T-helper 1 cell treated with Interleukin-12 subunit alpha and Interleukin-12 subunit beta and Interleukin-4 antibody, amounts not matched to agents 30 ng/mL and 1 ng/mL, for 36 hours (primary cell): ENCODE data around the gene COTL1. TPM values are rescaled to one million over a fixed set of nuclear protein-coding genes. Genes with fewer than 3 reads are reported as not detected.

ENCODE experiments used
- intact Hi-C: fragments of 100-400 bp; cut with micrococcal nuclease; formaldehyde crosslinking; loops from one replicate; pipeline ENCODE4 v1.15.1; 2024
- total RNA-seq: library from RNA; stranded (reverse); gene quantifications from 2 replicates; pipeline ENCODE4 v1.2.3, GENCODE V29; 2022

Gene COTL1
- total RNA-seq, 1 donor from 2014 or later = 777 TPM

DNA sequence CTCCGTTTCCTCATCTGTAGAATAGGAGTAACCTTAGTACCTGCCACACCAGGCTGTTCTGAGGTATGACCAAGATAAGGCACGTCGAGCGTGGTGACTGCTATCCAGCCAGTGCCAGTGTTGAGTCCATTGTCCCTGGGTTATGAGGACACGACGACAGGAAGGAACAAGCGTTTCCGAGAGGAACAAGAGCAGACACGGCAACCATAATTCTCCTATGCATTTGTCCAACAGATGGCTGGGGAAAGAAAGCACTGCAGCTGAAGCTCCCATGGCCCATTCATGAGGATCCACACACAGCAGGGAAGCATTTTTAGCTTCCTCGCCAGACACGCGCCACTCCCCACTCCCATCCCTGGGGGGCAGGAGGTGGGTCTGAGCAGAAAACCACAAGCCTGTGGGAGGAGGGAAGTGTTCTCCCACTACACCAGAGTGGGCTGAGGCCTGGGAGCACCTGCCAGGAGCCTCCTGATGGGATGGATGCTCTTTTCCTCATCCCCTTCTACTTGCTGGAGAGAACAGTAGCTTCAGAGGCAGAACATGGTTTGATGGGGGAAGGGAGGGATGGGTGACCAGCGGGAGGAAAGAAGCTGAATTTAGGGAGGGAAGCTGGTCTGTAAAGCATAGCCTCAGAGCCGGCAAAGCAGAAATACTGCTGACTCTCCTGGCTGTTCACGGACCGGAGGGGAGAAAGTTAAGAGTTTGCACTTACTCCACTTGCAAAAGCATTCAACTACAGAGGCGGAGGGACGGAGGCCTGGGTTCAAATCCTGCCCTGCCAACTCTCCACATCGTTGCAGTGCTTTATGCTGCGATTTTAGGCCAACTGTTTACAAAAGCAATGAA, 2.7 kb downstream of the COTL1 start:
- intact Hi-C loops = no loop called here

DNA sequence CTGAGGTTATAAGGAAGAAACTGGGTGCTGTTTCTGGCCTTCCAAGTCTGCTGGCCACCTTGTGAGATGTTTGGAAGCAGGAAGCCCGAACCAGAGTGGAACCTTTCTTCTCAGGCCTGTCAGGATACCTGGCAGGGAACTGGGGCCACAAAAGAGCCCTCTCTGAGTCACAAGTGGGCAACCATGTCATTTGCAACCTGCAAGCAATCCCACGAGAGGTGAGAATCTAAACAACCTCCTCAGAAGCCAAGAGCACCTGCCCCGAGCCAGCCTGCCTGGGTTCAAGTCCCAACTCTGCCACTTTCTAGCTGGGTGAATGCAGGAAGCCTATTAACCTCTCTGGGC, 3.3 kb downstream of the COTL1 start:
- intact Hi-C loops = no loop called here

- intact Hi-C loops = no loop called here
These were observed 3.8 kb downstream of the COTL1 start for GRCh38 chr16:84614073-84614459.

DNA sequence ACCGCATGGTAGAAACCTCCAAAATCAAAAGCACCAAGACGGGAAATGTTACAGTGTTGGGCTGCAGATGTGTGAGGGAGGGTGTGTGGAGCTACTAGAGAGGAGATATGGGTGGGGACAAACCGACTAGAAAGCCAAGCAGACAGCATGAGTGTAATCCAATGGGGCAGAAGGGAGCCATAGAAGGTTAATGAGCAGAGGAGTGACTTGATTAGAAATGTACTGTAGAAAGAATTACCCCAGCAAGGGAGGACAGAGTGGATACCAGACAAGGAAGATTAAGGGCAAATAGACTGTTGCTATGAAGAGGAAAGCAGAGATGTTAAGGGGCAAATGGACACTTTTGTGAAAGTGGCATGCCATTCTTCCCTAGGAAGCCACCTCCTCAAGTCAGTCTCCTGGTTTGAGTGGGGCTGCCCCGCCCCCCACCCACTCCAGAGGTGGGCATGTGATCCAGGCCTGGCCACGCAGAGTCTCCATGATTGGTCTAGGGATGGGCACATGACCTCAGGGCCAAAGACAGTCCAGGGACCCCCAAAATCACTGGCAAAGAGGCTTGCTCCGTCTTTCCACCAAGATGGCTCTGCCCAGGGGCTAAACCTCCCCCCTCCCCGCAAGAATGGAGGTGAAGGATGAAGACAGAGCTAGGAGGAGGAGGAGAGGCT, 4.3 kb downstream of the COTL1 start:
- intact Hi-C loops = no loop called here

DNA sequence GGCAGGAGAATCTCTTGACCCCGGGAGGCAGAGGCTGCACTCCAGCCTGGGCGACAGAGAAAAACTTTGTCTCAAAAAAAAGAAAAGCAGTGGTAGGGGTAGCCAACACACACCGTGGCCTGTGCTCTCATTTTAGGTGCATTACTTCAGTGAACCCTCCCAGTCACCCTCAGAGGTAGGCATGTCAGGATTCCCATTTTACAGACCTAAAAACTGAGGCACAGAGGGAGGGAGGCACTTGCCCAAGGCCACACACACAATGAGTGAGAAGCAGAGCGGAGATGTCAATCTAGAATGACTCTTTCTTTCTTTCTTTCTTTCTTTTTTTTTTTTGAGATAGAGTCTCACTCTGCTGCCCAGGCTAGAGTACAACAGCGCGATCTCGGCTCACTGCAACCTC, 5.2 kb downstream of the COTL1 start:
- intact Hi-C loops = no loop called here

DNA sequence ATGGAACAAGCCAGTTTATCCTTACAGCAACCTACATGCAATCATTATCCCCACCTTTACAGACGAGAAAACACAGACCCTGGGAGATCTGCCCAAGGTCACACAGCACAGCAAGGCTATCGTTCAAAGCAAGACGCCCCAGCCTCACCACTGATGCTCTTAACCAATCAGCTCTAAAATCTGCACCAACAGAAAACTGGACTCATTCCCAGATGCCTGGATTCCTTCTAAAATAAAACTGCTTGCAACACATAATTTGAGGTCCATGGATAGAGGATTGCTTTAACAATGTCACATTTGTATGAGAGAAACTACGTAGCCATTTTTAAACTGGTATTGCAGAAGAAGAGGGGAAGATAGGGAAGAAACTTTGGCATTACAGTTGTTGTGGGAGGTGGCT, 6.8 kb downstream of the COTL1 start:
- intact Hi-C loops = no loop called here

GRCh38 chr16:84610376-84610775, 7.5 kb downstream of the COTL1 start:
- intact Hi-C loops = no loop called here

GRCh38 chr16:84609563-84610177, 8.2 kb downstream of the COTL1 start:
- intact Hi-C loops = loop anchor here (2.0 kb wide), 1 partner anchor 95 kb away; no protein-coding TSS in a partner anchor

DNA sequence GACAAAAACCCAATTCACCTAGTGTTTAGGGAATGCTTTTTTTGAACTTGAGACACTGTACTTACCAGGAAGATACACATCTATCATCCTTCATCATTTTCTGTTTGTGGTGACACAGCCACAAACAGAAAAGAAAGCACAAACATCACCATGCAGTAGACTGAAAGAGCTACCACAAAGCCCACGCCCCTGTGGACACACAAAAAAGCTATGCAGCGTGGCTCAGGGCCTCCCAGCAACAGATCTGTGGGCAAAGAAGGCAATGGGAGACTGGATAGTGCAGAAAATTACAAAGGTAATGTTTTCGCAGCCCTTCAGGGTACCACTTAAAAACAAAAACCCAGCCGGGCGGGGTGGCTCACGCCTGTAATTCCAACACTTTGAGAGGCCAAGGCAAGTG, 9.6 kb downstream of the COTL1 start:
- intact Hi-C loops = loop anchor here (1.0 to 2.0 kb wide), 4 partner anchors 8 to 93 kb away; partner anchors contain the start of gene COTL1

DNA sequence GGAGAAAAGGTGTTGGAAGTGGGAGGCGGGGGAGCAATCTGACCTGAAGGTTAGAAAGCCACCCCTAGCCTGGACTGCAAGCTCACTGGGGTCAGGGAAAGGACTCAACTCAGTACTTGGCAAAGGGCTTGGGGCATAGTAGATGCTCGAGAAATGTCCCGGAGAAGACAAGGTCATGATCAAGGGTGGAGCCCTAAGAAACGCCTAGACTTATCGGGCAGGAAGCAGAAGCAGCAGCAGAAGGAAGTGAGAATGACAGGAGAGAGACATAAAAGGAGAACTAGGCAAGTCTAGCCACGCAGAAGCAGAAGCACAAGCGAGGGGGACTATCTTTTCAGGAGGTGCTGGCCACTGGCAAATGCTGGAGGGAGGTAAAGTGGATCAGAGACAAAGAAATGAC, 10.2 kb downstream of the COTL1 start:
- intact Hi-C loops = loop anchor here (1.0 to 2.0 kb wide), 4 partner anchors 7 to 93 kb away; partner anchors contain the start of gene COTL1

- intact Hi-C loops = no loop called here
These were observed 10.8 kb downstream of the COTL1 start for GRCh38 chr16:84607061-84607460.

- intact Hi-C loops = no loop called here
These were observed 11.6 kb downstream of the COTL1 start for GRCh38 chr16:84606081-84606875.

GRCh38 chr16:84605339-84605848, 12.5 kb downstream of the COTL1 start:
- intact Hi-C loops = no loop called here

DNA sequence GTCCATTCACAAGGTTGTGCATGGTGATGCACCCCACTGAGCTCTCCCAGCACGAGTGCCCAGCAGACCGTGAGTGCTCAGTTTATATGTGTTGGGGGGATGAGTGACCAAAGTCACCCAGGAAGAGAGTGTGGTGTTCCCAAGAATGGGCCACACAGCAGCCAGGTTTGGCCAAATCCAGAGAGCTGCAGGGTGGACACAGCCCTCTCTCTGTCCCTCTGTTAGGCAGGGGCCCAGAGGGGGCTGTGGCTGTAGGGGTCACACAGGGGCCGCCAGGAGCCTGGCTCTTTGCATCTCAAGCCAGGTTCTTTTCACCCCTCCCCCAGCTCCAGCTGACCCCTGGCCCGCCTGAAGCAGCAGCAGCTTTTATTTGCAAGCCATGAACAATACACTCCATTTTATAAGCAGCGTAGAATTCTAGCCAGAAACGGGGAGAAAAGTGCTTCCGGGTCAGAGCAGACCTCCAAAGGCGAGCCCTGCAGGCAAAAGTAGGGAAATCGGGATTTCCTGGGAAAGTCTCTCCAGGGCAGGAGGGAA, 13.3 kb downstream of the COTL1 start:
- intact Hi-C loops = no loop called here

DNA sequence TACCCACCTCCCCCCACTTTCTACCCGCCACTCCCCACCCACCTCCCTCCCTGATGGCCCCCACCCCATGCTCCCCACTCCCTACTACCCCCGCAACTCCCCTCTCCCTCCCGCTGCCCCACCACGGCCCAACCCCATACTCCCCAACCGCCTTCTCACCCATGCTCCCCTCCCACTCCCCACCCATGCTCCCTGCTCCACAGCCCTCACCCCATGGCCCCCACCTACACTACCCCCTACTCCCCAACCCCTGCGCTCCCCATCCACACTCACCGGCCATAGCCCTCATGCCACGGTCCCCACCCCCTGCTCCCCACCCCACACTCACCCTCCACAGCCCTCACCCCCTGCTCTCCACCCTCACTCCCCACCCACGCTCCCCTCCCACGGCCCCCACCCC, 13.9 kb downstream of the COTL1 start:
- intact Hi-C loops = no loop called here

- intact Hi-C loops = no loop called here
These were observed 14.6 kb downstream of the COTL1 start for GRCh38 chr16:84603140-84603816.

DNA sequence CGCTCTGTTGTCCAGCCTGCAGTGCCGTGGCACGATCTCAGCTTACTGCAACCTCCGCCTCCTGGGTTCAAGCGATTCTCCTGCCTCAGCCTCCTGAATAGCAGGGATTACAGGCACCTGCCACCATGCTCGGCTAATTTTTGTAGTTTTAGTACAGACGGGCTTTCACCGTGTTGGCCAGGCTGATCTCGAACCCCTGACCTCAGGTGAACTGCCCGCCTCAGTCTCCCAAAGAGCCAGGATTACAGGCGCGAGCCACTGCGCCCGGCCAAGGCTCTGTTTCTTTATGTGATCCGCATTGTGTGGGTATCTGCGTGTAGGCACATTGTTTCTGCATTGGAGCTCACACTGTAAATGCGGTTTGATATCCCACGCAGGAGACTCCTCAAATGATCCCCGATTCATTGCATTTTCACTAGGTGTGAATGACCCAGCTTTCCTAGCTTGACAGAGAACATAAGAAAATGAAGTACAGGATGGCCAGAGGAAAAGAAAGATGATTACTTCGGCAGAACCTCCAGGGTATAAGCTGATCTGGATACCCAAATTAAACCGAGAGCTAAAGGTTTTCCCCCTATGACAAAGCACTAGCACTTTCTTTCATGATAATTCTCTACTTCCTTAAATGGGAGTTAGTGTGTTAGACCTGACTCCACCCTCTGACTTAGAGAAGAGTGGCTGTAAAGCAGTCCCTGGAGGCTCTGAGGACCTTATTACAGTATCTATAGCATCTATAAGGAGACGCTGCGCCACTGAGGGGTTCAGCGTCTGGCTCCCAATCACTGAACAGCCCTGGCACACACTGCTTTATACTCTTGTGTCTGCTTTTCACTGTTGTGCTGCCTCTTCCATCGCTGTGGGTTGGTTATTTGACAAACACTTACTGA, 17.3 kb downstream of the COTL1 start:
- intact Hi-C loops = loop anchor here (1.0 kb wide), 4 partner anchors 8 to 85 kb away; no protein-coding TSS in a partner anchor

DNA sequence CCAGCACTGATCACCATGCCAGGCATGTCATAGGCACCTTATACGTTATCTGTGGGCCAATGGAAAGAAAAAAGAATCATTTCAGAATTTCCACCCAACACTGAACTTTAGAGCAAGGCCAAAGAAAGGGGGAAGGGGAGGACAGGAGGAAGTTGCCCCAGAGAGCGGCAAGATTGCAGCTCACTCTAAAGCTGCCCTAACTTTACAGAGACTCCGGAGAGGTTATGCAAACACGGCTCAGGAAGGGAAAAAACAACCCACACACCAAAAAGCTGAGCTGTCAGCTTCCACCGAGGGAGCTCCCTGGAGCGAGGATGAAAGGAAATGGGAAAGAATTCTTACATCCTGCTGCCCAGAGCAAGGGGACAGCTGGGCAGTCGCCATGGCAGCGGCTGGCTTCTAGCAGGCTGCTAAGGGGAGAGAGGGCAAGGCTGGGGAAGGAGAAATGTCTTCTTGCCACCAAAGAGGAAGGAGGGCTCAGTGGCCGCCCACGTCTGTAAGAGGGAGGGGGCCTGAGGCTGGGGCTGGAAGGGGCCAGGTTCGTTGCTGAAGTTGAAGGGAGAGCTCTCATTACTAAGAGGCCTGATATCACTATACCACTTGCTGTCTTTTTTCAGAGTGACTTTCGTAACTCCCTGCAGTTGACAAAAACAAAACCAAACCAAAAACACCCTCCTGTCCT, 18.2 kb downstream of the COTL1 start:
- intact Hi-C loops = loop anchor here (1.0 kb wide), 5 partner anchors 9 to 84 kb away; no protein-coding TSS in a partner anchor

GRCh38 chr16:84598360-84598759, 19.5 kb downstream of the COTL1 start:
- intact Hi-C loops = no loop called here
